ENCODE measurements around the gene DGKZ. TPM values are rescaled to one million over a fixed set of nuclear protein-coding genes. Genes with fewer than 3 reads are reported as not detected.

DGKZ gene
- total and polyA plus RNA-seq, 2 of the 13 experiments (the other 11 are each of a cell fraction or from before 2014, with no cell fraction given) = 15.8 to 20.7 TPM

GRCh38 chr11:46381048-46381818 is 34.0 kb downstream of the DGKZ start, which contains the start of gene MDK (continued):
- TF ChIP-seq SMC3 (IDR thresholded peaks at IDR 0.05; ENCODE audit: low read length) (no peak), ZNF800 (CRISPR knock-in tag; IDR thresholded peaks at IDR 0.05) (no peak), RBAK (CRISPR knock-in tag; IDR thresholded peaks at IDR 0.05) (no peak), E2F1 (CRISPR knock-in tag; IDR thresholded peaks at IDR 0.05) (no peak), ZBTB7A (CRISPR knock-in tag; IDR thresholded peaks at IDR 0.05) (peak; percentile 68), ZNF225 (CRISPR knock-in tag; IDR thresholded peaks at IDR 0.05) (0 out of 2 replicates have a peak, but pooled peaks have one; percentile 48), ZBTB7B (CRISPR knock-in tag; IDR thresholded peaks at IDR 0.05) (0 out of 2 replicates have a peak, but pooled peaks have one; percentile 52), ZNF557 (CRISPR knock-in tag; IDR thresholded peaks at IDR 0.05) (no peak), ZIK1 (CRISPR knock-in tag; IDR thresholded peaks at IDR 0.05; ENCODE audit: borderline replicate concordance, low read depth) (no peak), PAXIP1 (CRISPR knock-in tag; conservative IDR thresholded peaks at IDR 0.05) (0 out of 2 replicates have a peak, but pooled peaks have one; percentile 10), TFDP2 (CRISPR knock-in tag; IDR thresholded peaks at IDR 0.05) (peak; percentile 6; the same call in 1 of the 2 replicates), HOXA9 (CRISPR knock-in tag; IDR thresholded peaks at IDR 0.05; ENCODE audit: borderline replicate concordance) (0 out of 2 replicates have a peak, but pooled peaks have one; percentile 44), BHLHE40 (IDR thresholded peaks at IDR 0.05; ENCODE audit: low read length) (no peak), JUND (CRISPR knock-in tag; IDR thresholded peaks at IDR 0.05) (no peak), TOPORS (CRISPR knock-in tag; IDR thresholded peaks at IDR 0.05) (no peak), EHMT2 (IDR thresholded peaks at IDR 0.05; ENCODE audit: borderline replicate concordance, low read depth, low read length) (no peak), ZBTB34 (CRISPR knock-in tag; IDR thresholded peaks at IDR 0.05) (peak; percentile 12; the same call in 1 of the 2 replicates)
- TF ChIP-seq, protein P1, sequence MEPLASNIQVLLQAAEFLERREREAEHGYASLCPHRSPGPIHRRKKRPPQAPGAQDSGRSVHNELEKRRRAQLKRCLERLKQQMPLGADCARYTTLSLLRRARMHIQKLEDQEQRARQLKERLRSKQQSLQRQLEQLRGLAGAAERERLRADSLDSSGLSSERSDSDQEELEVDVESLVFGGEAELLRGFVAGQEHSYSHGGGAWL (CRISPR knock-in tag; IDR thresholded peaks at IDR 0.05) = 0 out of 2 replicates have a peak, but pooled peaks have one; percentile 22
- TF ChIP-seq, protein P2, sequence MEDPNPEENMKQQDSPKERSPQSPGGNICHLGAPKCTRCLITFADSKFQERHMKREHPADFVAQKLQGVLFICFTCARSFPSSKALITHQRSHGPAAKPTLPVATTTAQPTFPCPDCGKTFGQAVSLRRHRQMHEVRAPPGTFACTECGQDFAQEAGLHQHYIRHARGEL (CRISPR knock-in tag; IDR thresholded peaks at IDR 0.05) = no peak

All from HepG2 (cell line).